HTR-8/SVneo (cell line): ENCODE measurements around the gene CPZ.
"Not testable (repeated sequence)": the region's sequence is repeated elsewhere in the genome, so short reads cannot be mapped to it uniquely, and the experiment has no call there.

Experiments used
- DNase-seq: peaks from one replicate; pipeline ENCODE4 v3.0.0; 2011; ENCODE audit warnings: low spot score, mixed read lengths; ENCODE audit not compliant: insufficient read length
- FAIRE-seq: peaks from 2 replicates; lab custom pipeline; 2011; peaks lifted over from hg19 to GRCh38; lab: Jason Lieb, UNC

Gene CPZ

GRCh38 chr4:8607603-8608481 lies 15.3 kb downstream of the CPZ start:
- no peak for DNase-seq
- no peak for FAIRE-seq

- FAIRE-seq (no peak), DNase-seq (no peak)
These were observed 16.3 kb downstream of the CPZ start for GRCh38 chr4:8608714-8609391.

GRCh38 chr4:8609406-8609805 lies 16.8 kb downstream of the CPZ start:
- DNase-seq (no peak), FAIRE-seq (no peak)

- DNase-seq (no peak), FAIRE-seq (no peak)
These were observed 17.3 kb downstream of the CPZ start for GRCh38 chr4:8609824-8610350.

GRCh38 chr4:8610858-8611616 lies 18.5 kb downstream of the CPZ start:
- DNase-seq (no peak), FAIRE-seq (no peak)

- DNase-seq: no peak
- no peak for FAIRE-seq
These were observed 20.1 kb downstream of the CPZ start for GRCh38 chr4:8612646-8613045.

GRCh38 chr4:8613421-8614364 lies 21.1 kb downstream of the CPZ start:
- no peak for DNase-seq
- FAIRE-seq: no peak

- no peak for FAIRE-seq
- DNase-seq: no peak
These were observed 22.0 kb downstream of the CPZ start for GRCh38 chr4:8614365-8615193.

GRCh38 chr4:8615366-8615765 lies 22.8 kb downstream of the CPZ start:
- FAIRE-seq: no peak

GRCh38 chr4:8615921-8616787 lies 23.6 kb downstream of the CPZ start:
- FAIRE-seq (no peak), DNase-seq (no peak)

More at GRCh38 chr4:8615366-8615765, 22.8 kb downstream of the CPZ start:
- no peak for DNase-seq

GRCh38 chr4:8616831-8617230 lies 24.3 kb downstream of the CPZ start:
- DNase-seq: no peak
- no peak for FAIRE-seq

GRCh38 chr4:8617486-8618040 lies 25.0 kb downstream of the CPZ start:
- FAIRE-seq (no peak), DNase-seq (no peak)

- FAIRE-seq: no peak
- DNase-seq: no peak
These were observed 25.9 kb downstream of the CPZ start for GRCh38 chr4:8618421-8618820.

GRCh38 chr4:8618961-8619720 lies 26.6 kb downstream of the CPZ start:
- DNase-seq (no peak), FAIRE-seq (no peak)

GRCh38 chr4:8621135-8621534 lies 28.6 kb downstream of the CPZ start:
- DNase-seq, FAIRE-seq: not testable (repeated sequence)

- DNase-seq, FAIRE-seq: not testable (repeated sequence)
These were observed 32.2 kb downstream of the CPZ start for GRCh38 chr4:8624601-8625272.
